8988T (cell line): ENCODE data around the gene ZNF302.

Source experiments
- DNase-seq: peaks from one replicate; pipeline ENCODE4 v3.0.0; 2011

ZNF302 gene

GRCh38 chr19:34733266-34733745 is 55.8 kb downstream of the ZNF302 start:
- DNase-seq, result peak; percentile 33

GRCh38 chr19:34733746-34734536 is 56.5 kb downstream of the ZNF302 start, which contains the start of gene ZNF181:
Gene ZNF181 (plus strand): TSS chr19:34734243. CDS start chr19:34735038, 795 bp downstream.
- peak; percentile 87 for DNase-seq

- no peak for DNase-seq
Measured at GRCh38 chr19:34734537-34735103, 57.1 kb downstream of the ZNF302 start.
